K562 (cell line): ENCODE results near the gene TOP3A.

ENCODE experiments used
- ATF1 ChIP-seq, 2 experiments: fragments of 450-650 bp in 1 of 2; IDR thresholded peaks; 2 replicates each; pipeline ENCODE4 v1.6.1; 2016; ENCODE audit warnings: missing compliant biosample characterization in 1 of 2, missing genetic modification characterization in 1 of 2
- CHD4 ChIP-seq: fragments of 200-600 bp; sonication (generic); IDR thresholded peaks from 3 replicates; pipeline ENCODE4 v1.6.1; 2012; ENCODE audit warnings: low read depth, mild to moderate bottlenecking, mixed read lengths, low read length, inconsistent platforms; ENCODE audit not compliant: insufficient read depth, insufficient replicate concordance, poor library complexity, severe bottlenecking
- CREB1 ChIP-seq, 2 experiments: sonication (generic) in 1 of 2; formaldehyde crosslinking in 1 of 2; IDR thresholded peaks; 2 replicates each; pipeline versions ENCODE4 v1.6.1 to v1.8.0; 2012 to 2022; ENCODE audit warnings: inconsistent platforms in 1 of 2, mild to moderate bottlenecking in 1 of 2, missing genetic modification reagents in 1 of 2, moderate library complexity in 1 of 2
- EZH2 ChIP-seq: IDR thresholded peaks from 2 replicates; pipeline ENCODE4 v1.6.1; 2012; ENCODE audit warnings: low read depth, mild to moderate bottlenecking, inconsistent platforms, low read length, borderline replicate concordance
- GATAD2B ChIP-seq: fragments of 450-650 bp; IDR thresholded peaks from 2 replicates; pipeline ENCODE4 v1.6.1; 2017; ENCODE audit warnings: mild to moderate bottlenecking, borderline replicate concordance
- NONO ChIP-seq, 2 experiments: fragments of 200-400 bp in 1 of 2; fragments of 450-650 bp in 1 of 2; formaldehyde crosslinking in 1 of 2; IDR thresholded peaks; 2 replicates each; pipeline ENCODE4 v1.6.1; 2017; ENCODE audit warnings: low read depth in 2 of 2, mild to moderate bottlenecking in 2 of 2, moderate library complexity in 2 of 2, low read length in 1 of 2
- SMARCA4 ChIP-seq: fragments of 450-650 bp; IDR thresholded peaks from 2 replicates; pipeline ENCODE4 v1.6.1; 2016
- YY1 ChIP-seq, 3 experiments: IDR thresholded peaks; 2 replicates each; pipeline ENCODE4 v1.6.1; 2011; ENCODE audit warnings: low read length in 2 of 3, mild to moderate bottlenecking in 2 of 3, moderate library complexity in 2 of 3, borderline replicate concordance in 1 of 3, control low read depth in 1 of 3, low read depth in 1 of 3; ENCODE audit not compliant: insufficient read depth in 3 of 3, insufficient replicate concordance in 2 of 3, control insufficient read depth in 1 of 3, insufficient read length in 1 of 3; ENCODE audit errors: extremely low read depth in 1 of 3
- ZNF282 ChIP-seq: sonication (generic); formaldehyde crosslinking; IDR thresholded peaks from 2 replicates; pipeline ENCODE4 v1.8.1; 2023; ENCODE audit warnings: missing genetic modification reagents
- TF ChIP-seq, protein P1 (sequence below), 3 experiments: IDR thresholded peaks in 2 of 3; conservative IDR thresholded peaks in 1 of 3; 2 replicates each; pipeline ENCODE4 v1.5.1; 2011 to 2012; ENCODE audit warnings: low read length in 3 of 3, mild to moderate bottlenecking in 3 of 3, control low read depth in 2 of 3, improper control_type of control experiment in 1 of 3, inconsistent platforms in 1 of 3, low read depth in 1 of 3, mixed read lengths in 1 of 3, moderate library complexity in 1 of 3; ENCODE audit not compliant: insufficient read depth in 2 of 3
- TF ChIP-seq, protein P2 (sequence below): fragments of 450-650 bp; IDR thresholded peaks from one replicate; pipeline ENCODE4 v1.6.1; 2018; ENCODE audit warnings: mild to moderate bottlenecking, moderate library complexity; ENCODE audit not compliant: partially characterized antibody
- TF ChIP-seq, protein P3 (sequence below), 2 experiments: fragments of 200-800 bp in 1 of 2; sonication (Bioruptor generic) in 1 of 2; sonication (generic) in 1 of 2; formaldehyde crosslinking in 1 of 2; IDR thresholded peaks in 1 of 2; conservative IDR thresholded peaks in 1 of 2; 2 replicates each; pipeline versions ENCODE4 v1.5.0 to v1.6.1; 2016 to 2020; ENCODE audit warnings: missing compliant biosample characterization in 1 of 2, missing genetic modification characterization in 1 of 2, missing genetic modification reagents in 1 of 2

DNA sequence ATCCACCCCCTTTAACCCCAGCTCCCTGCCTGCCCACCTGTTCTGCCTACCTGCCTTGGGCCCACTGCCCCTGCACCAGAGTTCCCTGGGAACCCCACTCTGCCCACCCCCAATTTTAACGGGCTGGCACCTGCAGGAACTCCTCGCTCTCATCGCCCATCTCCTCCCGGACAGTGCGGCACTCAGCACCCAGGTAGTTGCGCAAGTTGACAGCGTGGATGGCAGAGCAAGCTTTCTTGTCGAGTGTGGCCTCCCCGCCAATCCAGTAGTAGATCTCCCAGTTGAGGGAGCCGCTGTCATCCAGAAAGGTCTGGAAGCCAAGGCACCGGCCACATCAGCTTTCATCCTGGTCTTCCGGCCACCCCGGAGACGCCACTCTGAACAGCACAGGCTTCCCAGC, 64.1 kb downstream of the TOP3A start:
- TF ChIP-seq GATAD2B = no peak
- no peak for TF ChIP-seq YY1 (IDR thresholded peaks at IDR 0.05; ENCODE audit: borderline replicate concordance in 1 of 3, control insufficient read depth in 1 of 3, extremely low read depth in 1 of 3, insufficient read depth in 3 of 3, insufficient read length in 1 of 3, insufficient replicate concordance in 2 of 3, low read depth in 1 of 3, low read length in 2 of 3)
- TF ChIP-seq, protein P1, sequence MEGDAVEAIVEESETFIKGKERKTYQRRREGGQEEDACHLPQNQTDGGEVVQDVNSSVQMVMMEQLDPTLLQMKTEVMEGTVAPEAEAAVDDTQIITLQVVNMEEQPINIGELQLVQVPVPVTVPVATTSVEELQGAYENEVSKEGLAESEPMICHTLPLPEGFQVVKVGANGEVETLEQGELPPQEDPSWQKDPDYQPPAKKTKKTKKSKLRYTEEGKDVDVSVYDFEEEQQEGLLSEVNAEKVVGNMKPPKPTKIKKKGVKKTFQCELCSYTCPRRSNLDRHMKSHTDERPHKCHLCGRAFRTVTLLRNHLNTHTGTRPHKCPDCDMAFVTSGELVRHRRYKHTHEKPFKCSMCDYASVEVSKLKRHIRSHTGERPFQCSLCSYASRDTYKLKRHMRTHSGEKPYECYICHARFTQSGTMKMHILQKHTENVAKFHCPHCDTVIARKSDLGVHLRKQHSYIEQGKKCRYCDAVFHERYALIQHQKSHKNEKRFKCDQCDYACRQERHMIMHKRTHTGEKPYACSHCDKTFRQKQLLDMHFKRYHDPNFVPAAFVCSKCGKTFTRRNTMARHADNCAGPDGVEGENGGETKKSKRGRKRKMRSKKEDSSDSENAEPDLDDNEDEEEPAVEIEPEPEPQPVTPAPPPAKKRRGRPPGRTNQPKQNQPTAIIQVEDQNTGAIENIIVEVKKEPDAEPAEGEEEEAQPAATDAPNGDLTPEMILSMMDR (IDR thresholded peaks at IDR 0.05 in 2 of 3, conservative IDR thresholded peaks at IDR 0.05 in 1 of 3; ENCODE audit: insufficient read depth in 2 of 3, low read depth in 1 of 3, low read length in 3 of 3) = no peak
- TF ChIP-seq, protein P2, sequence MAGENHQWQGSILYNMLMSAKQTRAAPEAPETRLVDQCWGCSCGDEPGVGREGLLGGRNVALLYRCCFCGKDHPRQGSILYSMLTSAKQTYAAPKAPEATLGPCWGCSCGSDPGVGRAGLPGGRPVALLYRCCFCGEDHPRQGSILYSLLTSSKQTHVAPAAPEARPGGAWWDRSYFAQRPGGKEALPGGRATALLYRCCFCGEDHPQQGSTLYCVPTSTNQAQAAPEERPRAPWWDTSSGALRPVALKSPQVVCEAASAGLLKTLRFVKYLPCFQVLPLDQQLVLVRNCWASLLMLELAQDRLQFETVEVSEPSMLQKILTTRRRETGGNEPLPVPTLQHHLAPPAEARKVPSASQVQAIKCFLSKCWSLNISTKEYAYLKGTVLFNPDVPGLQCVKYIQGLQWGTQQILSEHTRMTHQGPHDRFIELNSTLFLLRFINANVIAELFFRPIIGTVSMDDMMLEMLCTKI = no peak
- TF ChIP-seq CREB1 (IDR thresholded peaks at IDR 0.05) = no peak
- no peak for TF ChIP-seq CREB1 (CRISPR knock-in tag; IDR thresholded peaks at IDR 0.05)
- no peak for TF ChIP-seq ATF1 (CRISPR knock-in tag; IDR thresholded peaks at IDR 0.05)
- TF ChIP-seq ATF1 (tag; IDR thresholded peaks at IDR 0.05) = no peak
- TF ChIP-seq CHD4 = no peak
- no peak for TF ChIP-seq EZH2
- TF ChIP-seq, protein P3, sequence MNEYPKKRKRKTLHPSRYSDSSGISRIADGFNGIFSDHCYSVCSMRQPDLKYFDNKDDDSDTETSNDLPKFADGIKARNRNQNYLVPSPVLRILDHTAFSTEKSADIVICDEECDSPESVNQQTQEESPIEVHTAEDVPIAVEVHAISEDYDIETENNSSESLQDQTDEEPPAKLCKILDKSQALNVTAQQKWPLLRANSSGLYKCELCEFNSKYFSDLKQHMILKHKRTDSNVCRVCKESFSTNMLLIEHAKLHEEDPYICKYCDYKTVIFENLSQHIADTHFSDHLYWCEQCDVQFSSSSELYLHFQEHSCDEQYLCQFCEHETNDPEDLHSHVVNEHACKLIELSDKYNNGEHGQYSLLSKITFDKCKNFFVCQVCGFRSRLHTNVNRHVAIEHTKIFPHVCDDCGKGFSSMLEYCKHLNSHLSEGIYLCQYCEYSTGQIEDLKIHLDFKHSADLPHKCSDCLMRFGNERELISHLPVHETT (CRISPR knock-in tag; conservative IDR thresholded peaks at IDR 0.05 in 1 of 2, IDR thresholded peaks at IDR 0.05 in 1 of 2) = no peak
- no peak for TF ChIP-seq ZNF282 (CRISPR knock-in tag)
- TF ChIP-seq SMARCA4 = no peak
- no peak for TF ChIP-seq NONO (IDR thresholded peaks at IDR 0.05; ENCODE audit: low read depth in 2 of 2, low read length in 1 of 2)
